Gastroesophageal sphincter (tissue), 4 donors: ENCODE measurements around the gene ARHGEF2. TPM values are rescaled to one million over a fixed set of nuclear protein-coding genes. Genes with fewer than 3 reads are reported as not detected.

ENCODE experiments used
- ATAC-seq: fragments of 150-250 bp; one replicate; pipeline ENCODE4 v1.9.1; 2016; ENCODE audit warnings: mild to moderate bottlenecking, moderate library complexity
- H3K27ac ChIP-seq, 4 donors: fragments of 200-600 bp; sonication (generic) in 3 of 4; 1 replicate in 3 of 4; 2 replicates in 1 of 4; pipeline ENCODE4 v1.5.1; 2016 to 2019
- H3K27me3 ChIP-seq: fragments of 200-600 bp; sonication (generic); one replicate; pipeline ENCODE4 v1.5.1; 2019
- H3K36me3 ChIP-seq, 2 donors: fragments of 200-600 bp; sonication (generic); one replicate each; pipeline ENCODE4 v1.5.1; 2019; ENCODE audit warnings: control low read depth in 1 of 2
- H3K4me1 ChIP-seq, 3 donors: fragments of 200-600 bp; sonication (generic); 1 replicate in 2 of 3; 2 replicates in 1 of 3; pipeline ENCODE4 v1.5.1; 2016 to 2019; ENCODE audit warnings: control low read depth in 2 of 3
- H3K4me3 ChIP-seq, 2 donors: fragments of 200-600 bp; sonication (generic); one replicate each; pipeline ENCODE4 v1.5.1; 2019; ENCODE audit warnings: mild to moderate bottlenecking in 1 of 2, moderate library complexity in 1 of 2
- H3K9me3 ChIP-seq, 3 donors: fragments of 200-600 bp; sonication (generic); one replicate each; pipeline ENCODE4 v1.5.1; 2017 to 2019; ENCODE audit warnings: control low read depth in 2 of 3
- CTCF ChIP-seq, 4 experiments: fragments of 200-600 bp in 2 of 4; fragments of 450-650 bp in 2 of 4; sonication (generic) in 1 of 4; IDR thresholded peaks; one replicate each; pipeline ENCODE4 v1.5.1; 2017 to 2019; ENCODE audit warnings: antibody characterized with exemption in 4 of 4, mild to moderate bottlenecking in 2 of 4, moderate library complexity in 2 of 4
- EP300 ChIP-seq: sonication (generic); formaldehyde crosslinking; IDR thresholded peaks from one replicate; pipeline ENCODE4 v1.6.1; 2017; ENCODE audit warnings: antibody characterized with exemption, mild to moderate bottlenecking
- POLR2A ChIP-seq, 2 donors: fragments of 450-650 bp; IDR thresholded peaks; one replicate each; pipeline ENCODE4 v1.6.1; 2017; ENCODE audit warnings: antibody characterized with exemption in 2 of 2, mild to moderate bottlenecking in 2 of 2, moderate library complexity in 1 of 2
- POLR2AphosphoS5 ChIP-seq: sonication (generic); formaldehyde crosslinking; IDR thresholded peaks from one replicate; pipeline ENCODE4 v1.6.1; 2017; ENCODE audit warnings: antibody characterized with exemption
- WGBS, 2 donors: methylation state at CpG; one replicate each; pipeline ENCODE4 v1.1.5; 2018; ENCODE audit warnings: low coverage in 1 of 2; 5-methylcytosine and 5-hydroxymethylcytosine counted together
- total RNA-seq, 4 donors: library from RNA; depleted of rRNA; stranded (reverse); fragments of >200 nt; gene quantifications; one replicate each; pipeline ENCODE4 v1.1.0, GENCODE V29; 2016

Gene ARHGEF2
- total RNA-seq: 10 to 100 TPM; 69.7 to 94.0 (median 82.6) TPM

- Histone ChIP-seq H3K9me3 (no peaks in the 10 kb centered on the region), H3K27ac (peak within 1 kb of the TSS; percentile 93 to 99 (median 96)), H3K4me1 (peaks cover 18 to 88% (median 59%) of the 10 kb centered on the region in 3 donors), H3K27me3 (no peaks in the 10 kb centered on the region), H3K36me3 (no peaks in the 10 kb centered on the region), H3K4me3 (peak within 1 kb of the TSS; percentile 73 to 92)
- WGBS, 2 donors: 0% methylated on average over 10 to 12 of the region's 52 CpGs
- ATAC-seq: peak; percentile 58
- TF ChIP-seq EP300: no peak
- TF ChIP-seq CTCF (IDR thresholded peaks at IDR 0.05): peak in 2 of 4 experiments; percentile 4 to 37
- peak; percentile 49 for TF ChIP-seq POLR2AphosphoS5
- peak; percentile 21 to 45 for TF ChIP-seq POLR2A (IDR thresholded peaks at IDR 0.05)
Measured at GRCh38 chr1:155978325-155978972, at the start of gene ARHGEF2. ARHGEF2 (minus strand) TSS chr1:155978547; CDS start chr1:155978427, 120 bp downstream.

- Histone ChIP-seq H3K9me3 (no peaks in the 10 kb centered on the region), H3K4me3 (no peak overlapping the region), H3K36me3 (no peaks in the 10 kb centered on the region), H3K27me3 (no peaks in the 10 kb centered on the region), H3K27ac (no peak overlapping the region), H3K4me1 (no peaks in the 10 kb centered on the region)
- TF ChIP-seq EP300: no peak
- no peak for TF ChIP-seq CTCF (IDR thresholded peaks at IDR 0.05)
- TF ChIP-seq POLR2AphosphoS5: no peak
- no peak for TF ChIP-seq POLR2A (IDR thresholded peaks at IDR 0.05)
- 84 to 87% methylated on average over 4 of the region's 4 CpGs for WGBS, 2 donors
- no peak for ATAC-seq
Measured at GRCh38 chr1:156026588-156026987, 48.2 kb upstream of the ARHGEF2 start.

- Histone ChIP-seq H3K4me1 (peaks cover 0 to 5% (median 0%) of the 10 kb centered on the region in 3 donors), H3K27me3 (no peaks in the 10 kb centered on the region), H3K4me3 (no peak overlapping the region), H3K36me3 (no peaks in the 10 kb centered on the region), H3K27ac (no peak overlapping the region), H3K9me3 (no peaks in the 10 kb centered on the region)
- TF ChIP-seq CTCF (IDR thresholded peaks at IDR 0.05): peak in 2 of 4 experiments; percentile 15 to 20
- TF ChIP-seq POLR2A (IDR thresholded peaks at IDR 0.05): no peak
- no peak for TF ChIP-seq EP300
- no peak for ATAC-seq
- WGBS, 2 donors: 19 to 23% methylated on average over 3 of the region's 9 CpGs
Measured at GRCh38 chr1:156025876-156026275, 47.5 kb upstream of the ARHGEF2 start.

GRCh38 chr1:156024801-156025200 lies 46.5 kb upstream of the ARHGEF2 start:
- Histone ChIP-seq H3K9me3 (no peaks in the 10 kb centered on the region), H3K27me3 (no peaks in the 10 kb centered on the region), H3K4me1 (peaks cover 0 to 12% (median 3%) of the 10 kb centered on the region in 3 donors), H3K4me3 (no peak overlapping the region), H3K27ac (no peak overlapping the region), H3K36me3 (no peaks in the 10 kb centered on the region)
- WGBS, 2 donors: 85% methylated on average over 3 to 5 of the region's 5 CpGs
- no peak for ATAC-seq
- TF ChIP-seq POLR2AphosphoS5 (no peak), CTCF (IDR thresholded peaks at IDR 0.05) (no peak), EP300 (no peak), POLR2A (IDR thresholded peaks at IDR 0.05) (no peak)

DNA sequence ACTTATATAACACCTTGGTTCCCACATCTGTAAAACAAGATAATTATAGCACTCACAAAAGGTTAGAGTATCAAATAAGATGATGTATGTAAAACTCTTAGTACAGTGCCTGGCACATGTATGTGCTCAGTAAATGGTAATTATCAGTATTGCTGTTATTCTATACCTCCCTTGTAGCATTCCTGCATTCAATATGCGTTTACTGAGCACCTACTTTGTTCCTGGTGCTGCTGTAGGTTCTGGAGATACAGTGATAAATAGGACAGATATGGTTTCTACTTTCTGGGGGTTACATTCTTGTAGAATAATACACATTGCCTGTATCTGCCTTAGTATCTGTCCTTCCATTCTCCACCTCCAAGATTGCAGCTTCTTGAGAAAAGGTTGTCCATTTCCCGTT lies 43.6 kb upstream of the ARHGEF2 start:
- Histone ChIP-seq H3K4me1 (peaks cover 0 to 25% (median 5%) of the 10 kb centered on the region in 3 donors), H3K9me3 (no peaks in the 10 kb centered on the region), H3K27me3 (no peaks in the 10 kb centered on the region), H3K36me3 (peaks cover 0 to 28% of the 10 kb centered on the region in 2 donors), H3K27ac (no peak overlapping the region), H3K4me3 (no peak overlapping the region)
- 62 to 71% methylated on average over 2 of the region's 2 CpGs for WGBS, 2 donors
- no peak for ATAC-seq
- TF ChIP-seq POLR2AphosphoS5 (no peak), POLR2A (IDR thresholded peaks at IDR 0.05) (no peak), CTCF (IDR thresholded peaks at IDR 0.05) (no peak), EP300 (no peak)
